ENCODE results near the gene NDE1.
"Not testable (repeated sequence)": the region's sequence is repeated elsewhere in the genome, so short reads cannot be mapped to it uniquely, and the experiment has no call there.

NDE1 gene

GRCh38 chr16:15653227-15653626 is 3.2 kb downstream of the NDE1 start:
- DNase-seq, result no peak

- no peak for DNase-seq
Measured at GRCh38 chr16:15654591-15654990, 4.5 kb downstream of the NDE1 start.

GRCh38 chr16:15655561-15655960 is 5.5 kb downstream of the NDE1 start:
- DNase-seq, result not testable (repeated sequence)

- no peak for DNase-seq
Measured at GRCh38 chr16:15658149-15658548, 8.1 kb downstream of the NDE1 start.

- no peak for DNase-seq
Measured at GRCh38 chr16:15658556-15658955, 8.5 kb downstream of the NDE1 start.

- DNase-seq, result no peak
Measured at GRCh38 chr16:15660203-15660601, 10.2 kb downstream of the NDE1 start.

DNA sequence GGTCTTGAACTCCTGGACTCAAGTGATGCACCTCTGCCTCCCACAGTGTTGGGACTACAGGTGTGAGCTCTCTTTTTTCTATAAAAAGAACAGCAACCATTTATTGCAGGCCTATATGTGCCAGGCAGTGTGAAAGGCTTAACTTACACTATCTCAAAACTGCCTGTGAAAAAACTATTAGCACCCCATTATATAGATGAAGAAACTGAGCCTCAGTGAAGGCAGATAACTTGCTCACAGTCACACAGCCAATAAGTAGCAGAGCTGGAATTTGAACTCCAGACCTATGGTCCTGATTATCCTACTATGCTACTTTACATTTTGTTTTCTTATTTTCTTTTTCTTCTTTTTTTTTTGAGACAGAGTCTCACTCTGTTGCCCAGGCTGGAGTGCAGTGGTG is 15.1 kb downstream of the NDE1 start:
- DNase-seq, result no peak

DNA sequence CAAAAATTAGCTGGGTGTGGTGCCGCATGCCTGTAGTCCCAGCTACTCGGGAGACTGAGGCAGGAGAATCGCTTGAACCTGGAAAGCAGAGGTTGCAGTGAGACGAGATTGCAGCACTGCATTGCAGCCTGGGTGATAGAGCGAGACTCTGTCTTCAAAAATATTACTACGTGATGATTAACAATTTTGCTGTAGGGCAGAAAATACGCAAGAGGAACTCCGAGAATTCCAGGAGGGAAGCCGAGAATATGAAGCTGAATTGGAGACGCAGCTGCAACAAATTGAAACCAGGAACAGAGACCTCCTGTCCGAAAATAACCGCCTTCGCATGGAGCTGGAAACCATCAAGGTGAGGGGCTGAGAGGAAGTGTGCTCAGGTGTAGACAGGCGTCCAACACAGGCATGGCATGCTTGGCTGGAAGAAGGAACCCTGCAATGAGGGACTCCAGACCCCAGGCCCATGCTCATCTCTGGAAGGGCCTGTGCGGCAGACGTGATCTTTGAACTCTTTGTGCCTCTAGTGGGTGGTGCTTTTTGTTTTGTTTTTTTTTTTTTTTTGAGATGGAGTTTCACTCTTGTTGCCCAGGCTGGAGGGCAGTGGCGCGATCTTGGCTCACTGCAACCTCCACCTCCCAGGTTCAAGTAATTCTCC is 17.2 kb downstream of the NDE1 start:
- no peak for DNase-seq

GRCh38 chr16:15671530-15672117 is 21.6 kb downstream of the NDE1 start:
- DNase-seq, result no peak

GRCh38 chr16:15672127-15672513 is 22.1 kb downstream of the NDE1 start:
- DNase-seq, result not testable (repeated sequence)

- DNase-seq, result no peak
Measured at GRCh38 chr16:15672514-15673167, 22.6 kb downstream of the NDE1 start.

DNA sequence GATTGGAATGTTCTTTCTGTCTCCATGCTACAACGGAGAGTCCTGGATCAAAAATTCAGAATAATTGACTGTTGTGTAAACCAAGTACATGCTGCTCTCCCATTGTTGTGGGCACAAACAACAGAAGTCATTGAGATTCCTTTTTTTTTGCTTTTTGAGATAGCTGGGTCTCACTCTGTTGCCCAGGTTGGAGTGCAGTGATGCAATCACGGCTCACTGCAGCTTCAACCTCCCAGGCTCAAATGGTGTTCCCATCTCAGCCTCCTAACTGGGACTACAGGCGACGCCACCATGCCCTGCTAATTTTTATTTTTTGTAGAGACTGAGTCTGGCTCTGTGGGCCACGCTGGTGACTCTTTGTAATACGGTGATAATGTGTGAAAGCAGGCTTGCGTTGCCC is 24.5 kb downstream of the NDE1 start:
- no peak for DNase-seq

DNA sequence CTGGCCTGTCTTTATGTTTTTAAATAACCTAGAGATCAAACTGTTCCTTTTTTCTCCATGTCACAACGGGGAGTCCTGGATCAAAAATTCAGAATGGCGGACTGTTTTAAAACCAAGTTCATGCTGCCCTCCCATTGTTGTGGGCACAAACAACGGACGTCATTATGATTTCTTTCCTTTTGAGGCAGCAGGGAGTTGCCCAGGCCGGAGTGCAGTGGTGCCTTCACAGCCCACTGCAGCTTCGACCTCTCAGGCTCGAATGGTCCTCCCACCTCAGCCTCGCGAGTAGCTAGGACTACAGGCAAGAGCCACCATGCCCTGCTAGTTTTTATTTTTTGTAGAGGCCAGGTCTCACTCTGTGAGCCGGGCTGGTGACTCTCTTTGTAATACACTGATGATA is 26.5 kb downstream of the NDE1 start:
- no peak for DNase-seq

- DNase-seq, result no peak
Measured at GRCh38 chr16:15677447-15677846, 27.4 kb downstream of the NDE1 start.

DNA sequence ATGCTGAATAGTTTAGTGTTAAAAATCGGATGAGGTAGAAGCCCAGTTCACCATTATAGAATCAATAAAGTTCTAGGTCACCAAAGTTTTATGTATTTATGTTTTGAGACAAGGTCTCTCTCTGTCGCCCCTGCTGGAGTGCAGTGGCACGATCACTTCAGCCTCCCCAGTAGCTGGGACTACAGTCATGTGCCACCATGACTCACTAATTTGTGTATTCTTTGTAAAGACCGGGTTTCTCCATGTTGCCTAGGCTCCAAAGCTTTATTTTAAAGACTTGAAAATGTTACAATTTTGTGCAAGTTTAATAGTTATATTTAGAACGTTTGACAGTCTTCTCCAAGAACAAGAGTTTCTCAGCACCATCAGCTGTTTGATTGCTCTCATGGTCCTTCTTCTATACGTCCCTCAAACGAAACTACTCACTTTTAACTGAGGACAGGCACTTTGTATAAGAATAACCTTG is 32.1 kb downstream of the NDE1 start:
- peak; percentile 38 for DNase-seq

DNA sequence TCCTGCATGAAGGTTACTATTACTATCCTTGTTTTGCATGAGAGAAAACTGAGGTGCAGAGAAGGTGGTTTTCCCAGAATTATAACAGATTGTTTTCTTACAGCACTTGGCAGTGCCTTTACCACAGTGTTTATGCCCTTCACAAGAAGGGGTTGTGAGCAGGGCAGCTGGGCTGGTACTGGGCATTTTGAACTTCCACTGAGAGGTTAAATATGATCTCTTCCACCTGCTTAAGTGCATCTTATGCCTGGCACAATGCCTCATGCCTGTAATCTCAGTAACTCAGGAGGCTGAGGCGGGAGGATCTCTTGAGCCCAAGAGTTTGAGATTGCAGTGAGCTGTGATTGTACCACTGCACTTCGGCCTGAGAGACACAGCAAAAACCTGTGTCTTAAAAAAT is 36.2 kb downstream of the NDE1 start:
- no peak for DNase-seq

DNA sequence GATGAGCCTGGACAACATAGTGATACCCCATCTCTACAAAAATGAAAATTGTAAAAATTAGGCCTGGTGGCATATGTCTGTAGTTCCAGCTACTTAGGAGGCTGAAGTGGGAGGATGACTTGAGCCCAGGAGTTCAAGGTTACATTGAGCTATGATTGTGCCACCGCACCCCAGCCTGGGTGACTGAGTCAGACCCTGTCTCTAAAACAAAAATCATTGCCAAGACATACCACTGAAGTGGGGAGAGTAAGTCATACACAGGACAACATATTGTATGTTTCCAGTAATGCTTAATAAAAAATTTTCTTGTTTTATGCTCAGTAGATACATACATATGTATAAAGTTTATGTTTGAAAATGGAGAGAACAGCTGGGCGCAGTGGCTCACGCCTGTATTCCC is 39.2 kb downstream of the NDE1 start:
- no peak for DNase-seq

GRCh38 chr16:15690296-15690695 is 40.3 kb downstream of the NDE1 start:
- DNase-seq, result no peak

DNA sequence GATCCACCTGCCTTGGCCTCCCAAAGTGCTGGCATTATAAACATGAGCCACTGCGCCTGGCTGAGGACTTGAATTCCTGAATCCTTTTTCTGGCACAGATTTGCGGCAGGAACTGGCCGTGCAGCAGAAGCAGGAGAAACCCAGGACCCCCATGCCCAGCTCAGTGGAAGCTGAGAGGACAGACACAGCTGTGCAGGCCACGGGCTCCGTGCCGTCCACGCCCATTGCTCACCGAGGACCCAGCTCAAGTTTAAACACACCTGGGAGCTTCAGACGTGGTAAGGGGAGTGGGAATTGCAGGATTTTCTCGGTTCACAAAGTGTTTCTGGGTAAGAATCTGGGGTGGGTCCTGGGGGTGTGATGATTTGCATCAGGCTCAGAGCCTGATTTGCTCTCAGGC is 41.0 kb downstream of the NDE1 start:
- no peak for DNase-seq

DNA sequence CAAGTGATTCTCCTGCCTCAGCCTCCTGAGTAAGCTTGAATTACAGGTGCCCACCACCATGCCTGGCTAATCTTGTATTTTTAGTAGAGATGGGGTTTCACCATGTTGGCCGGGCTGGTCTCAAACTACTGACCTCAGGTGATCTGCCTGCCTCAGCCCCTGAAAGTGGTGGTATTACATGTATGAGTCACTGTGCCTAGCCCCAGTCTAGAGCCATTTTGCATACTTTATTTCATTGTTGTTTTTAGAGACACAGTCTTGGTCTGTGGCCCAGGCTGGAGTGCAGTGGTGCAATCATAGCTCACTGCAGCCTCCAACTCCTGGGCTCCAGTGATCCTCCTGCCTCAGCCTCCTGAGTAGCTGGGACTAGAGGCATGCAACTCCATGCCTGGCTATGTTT is 42.5 kb downstream of the NDE1 start:
- not testable (repeated sequence) for DNase-seq

DNA sequence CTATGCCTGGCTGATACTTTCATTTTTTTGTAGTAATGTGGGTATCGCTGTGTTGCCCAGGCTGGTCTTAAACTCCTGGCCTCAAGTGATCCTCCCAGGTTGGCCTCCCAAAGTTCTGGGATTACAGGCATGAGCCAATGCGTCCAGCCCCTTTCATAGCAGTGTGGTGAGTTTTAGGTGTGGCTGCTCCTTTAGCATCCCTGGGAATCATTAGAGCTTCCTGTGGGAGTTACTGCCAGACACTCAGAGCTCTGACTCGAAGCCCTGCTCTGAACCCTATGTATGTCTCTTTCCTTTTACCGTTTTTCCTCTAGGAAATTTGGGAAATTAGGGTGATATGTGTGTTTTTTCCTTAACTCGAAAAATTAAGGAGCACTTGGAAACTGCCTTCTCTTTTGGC is 44.5 kb downstream of the NDE1 start:
- no peak for DNase-seq

DNA sequence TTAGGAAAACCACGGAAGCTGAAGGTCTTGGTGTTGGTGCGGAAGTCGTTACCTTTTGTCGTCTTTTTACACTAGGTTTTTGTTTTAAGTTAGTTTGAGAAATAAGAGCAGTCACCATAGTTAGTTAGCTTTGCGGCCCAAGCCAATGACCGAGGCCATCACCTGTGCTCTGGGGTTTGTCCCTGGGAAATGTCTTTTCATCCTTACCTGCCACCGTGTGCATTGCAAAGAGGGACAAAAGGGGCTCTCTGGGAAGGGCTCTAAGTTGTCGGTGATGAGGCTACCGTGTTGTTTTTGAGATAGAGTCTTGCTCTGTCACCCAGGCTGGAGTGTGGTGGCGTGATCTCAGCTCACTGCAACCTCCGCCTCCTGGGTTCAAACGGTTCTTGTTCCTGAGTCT is 49.8 kb downstream of the NDE1 start:
- no peak for DNase-seq

GRCh38 chr16:15701367-15701766 is 51.3 kb downstream of the NDE1 start:
- DNase-seq, result no peak
